ENCODE results near the gene CCM2.
"Not testable (repeated sequence)": the region's sequence is repeated elsewhere in the genome, so short reads cannot be mapped to it uniquely, and the experiment has no call there.

The CCM2 gene

DNA sequence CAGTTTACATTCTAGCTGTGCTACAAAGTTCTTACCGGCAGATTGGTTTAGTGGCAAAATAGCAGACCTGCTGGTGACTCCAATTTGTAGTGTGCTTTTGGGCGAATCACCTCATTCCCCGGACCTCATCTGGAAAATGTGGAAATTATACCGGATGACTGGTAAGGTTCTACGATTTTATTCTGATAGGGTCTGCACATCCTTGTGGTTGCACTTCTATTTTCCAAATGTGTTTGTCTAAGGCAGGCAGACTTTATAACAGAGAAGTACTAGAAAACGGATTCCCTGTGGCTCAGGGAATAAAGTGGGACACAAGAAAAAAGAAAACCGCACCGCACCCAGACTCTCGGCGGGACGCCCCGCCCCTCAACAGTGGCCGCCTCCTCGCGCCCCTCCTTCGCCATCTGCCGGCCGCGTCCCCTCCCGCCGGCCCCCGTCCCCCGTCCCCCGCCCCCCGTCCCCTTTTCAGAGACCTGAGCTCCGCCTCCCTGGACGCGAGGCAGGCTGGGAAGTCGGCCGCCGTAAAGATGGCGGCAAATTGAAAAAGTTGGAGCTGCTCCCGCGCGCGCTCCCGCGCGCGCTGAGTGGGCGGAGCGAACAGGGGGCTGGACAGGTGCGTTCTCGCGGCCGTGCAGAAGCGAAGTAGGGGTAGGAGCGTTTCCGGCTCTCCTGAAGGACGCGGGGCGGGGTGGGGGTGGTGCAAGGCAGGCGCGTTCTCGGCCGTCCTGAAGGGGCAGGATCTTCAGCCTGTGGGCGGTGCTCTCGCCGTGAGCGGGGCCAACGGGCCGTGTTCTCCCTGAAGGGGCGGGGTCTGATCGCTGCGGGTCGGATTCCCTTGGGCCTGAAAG, 532 bp upstream of the CCM2 start:
- peak; percentile 81 for DNase-seq (ENCODE audit: low read depth, low spot score)

- DNase-seq (ENCODE audit: low read depth, low spot score), result no peak
These were observed 1.2 kb downstream of the CCM2 start for GRCh38 chr7:45001138-45001694.

DNA sequence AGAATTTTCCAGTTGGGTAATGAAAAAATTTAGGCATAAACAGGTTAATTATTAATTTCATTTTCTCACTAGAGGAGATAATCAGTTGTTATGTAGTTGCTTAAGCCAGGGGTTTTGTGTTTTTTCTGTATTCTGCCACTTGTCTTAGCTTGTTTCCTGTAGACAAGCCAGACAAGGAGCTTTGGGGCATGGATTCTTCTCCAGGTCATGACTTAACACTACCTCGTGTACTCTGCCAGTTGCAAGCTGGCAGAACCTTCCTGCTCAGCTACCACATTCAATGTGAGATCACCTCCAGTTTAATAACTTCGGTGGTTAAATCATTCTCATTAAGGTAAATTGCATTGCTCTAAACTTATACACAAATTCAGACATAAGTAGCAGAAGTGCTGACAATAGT, 1.8 kb downstream of the CCM2 start:
- DNase-seq (ENCODE audit: low read depth, low spot score), result no peak

DNA sequence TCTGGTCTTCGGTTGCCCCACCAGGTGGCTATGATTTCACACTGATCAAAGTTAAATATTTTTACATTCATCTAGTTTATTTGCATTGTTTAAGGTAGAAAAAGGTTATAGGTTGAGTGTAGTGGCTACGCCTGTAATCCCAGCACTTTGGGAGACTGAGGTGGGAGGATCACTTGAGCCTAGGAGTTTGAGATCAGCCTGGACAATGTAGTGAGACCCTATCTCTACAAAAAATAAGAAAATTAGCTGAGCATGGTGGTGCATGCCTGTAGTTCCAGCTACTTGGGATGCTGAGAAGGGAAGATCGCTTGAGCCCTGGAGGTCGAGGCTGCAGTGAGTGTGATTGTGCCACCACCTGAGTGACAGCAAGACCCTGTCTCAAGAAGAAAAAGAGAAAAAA, 3.8 kb downstream of the CCM2 start:
- no peak for DNase-seq (ENCODE audit: low read depth, low spot score)

- DNase-seq (ENCODE audit: low read depth, low spot score), result no peak
These were observed 7.1 kb downstream of the CCM2 start for GRCh38 chr7:45007106-45007505.

DNA sequence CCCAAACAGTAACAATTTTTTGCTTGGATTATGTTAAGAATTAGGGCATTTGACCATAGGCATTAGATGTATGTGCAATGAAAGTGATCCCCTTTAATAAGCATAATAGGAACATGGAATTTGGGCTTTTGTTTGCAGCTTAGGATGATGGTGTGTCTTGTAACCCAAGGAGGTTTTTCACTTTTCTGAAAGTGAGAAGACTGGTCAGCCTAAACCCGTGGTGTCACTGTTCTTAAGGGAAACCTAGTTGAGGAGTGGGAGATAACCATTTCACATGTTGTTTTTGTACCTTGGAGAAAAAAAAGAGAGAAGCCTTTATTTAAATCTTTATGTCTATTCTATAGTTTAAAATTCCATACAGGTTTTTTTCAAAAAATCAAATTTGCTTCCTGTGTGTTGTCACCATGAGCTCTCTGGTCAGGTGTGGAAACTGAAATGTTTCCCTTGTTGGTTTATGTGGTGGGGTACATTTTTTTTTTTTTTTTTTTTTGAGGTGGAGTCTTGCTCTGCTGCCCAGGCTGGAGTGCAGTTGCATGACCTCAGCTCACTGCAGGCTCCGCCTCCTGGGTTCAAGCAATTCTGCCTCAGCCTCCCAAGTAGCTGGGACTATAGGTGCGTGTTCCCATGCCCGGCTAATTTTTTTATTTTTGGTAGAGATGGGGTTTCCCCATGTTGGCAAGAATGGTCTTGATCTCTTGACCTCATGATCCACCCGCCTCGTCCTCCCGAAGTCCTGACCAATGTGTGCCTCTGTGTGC, 7.7 kb downstream of the CCM2 start:
- no peak for DNase-seq (ENCODE audit: low read depth, low spot score)

DNA sequence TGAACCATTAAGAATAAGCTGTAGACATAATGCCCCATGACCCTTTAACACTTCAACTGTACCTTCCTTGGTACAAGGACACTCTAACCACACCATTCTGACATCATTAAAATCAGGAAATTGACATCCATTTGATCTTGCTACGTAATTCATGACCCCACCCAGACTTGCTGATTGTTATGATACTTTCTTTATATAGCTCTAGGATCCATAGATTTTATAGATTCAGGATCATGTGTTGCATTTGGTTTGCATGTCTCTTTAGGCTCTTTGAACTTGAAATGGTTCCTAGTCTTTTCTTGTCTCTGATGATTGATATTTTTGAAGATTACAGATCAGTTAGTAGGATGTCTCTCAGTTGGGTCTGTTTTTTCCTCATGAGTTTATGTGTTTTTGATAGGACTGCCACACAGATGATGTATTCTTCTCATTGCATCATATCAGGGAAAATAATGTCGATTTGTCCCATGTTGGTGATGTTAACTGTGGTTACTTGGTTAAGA, 13.5 kb downstream of the CCM2 start:
- no peak for DNase-seq (ENCODE audit: low read depth, low spot score)

DNA sequence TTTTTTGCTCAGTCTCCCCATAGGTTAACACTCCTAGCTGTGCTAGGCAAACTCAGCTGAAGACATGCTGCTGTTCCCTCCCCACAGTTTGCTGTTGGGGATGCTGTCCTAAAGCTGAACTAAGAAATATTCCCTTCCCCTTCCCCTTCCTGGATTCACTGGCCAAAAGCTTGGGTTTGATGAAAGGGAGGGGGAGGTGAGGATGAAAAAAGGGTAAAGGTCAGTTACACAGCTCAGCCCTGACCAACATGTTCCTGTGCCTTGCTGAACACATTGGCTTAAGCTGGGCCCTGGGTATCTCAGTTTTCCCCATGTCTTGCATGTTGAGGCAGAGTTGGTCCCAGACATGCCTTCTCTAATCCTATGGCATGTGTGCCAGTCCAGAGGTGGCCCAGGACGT, 15.3 kb downstream of the CCM2 start:
- no peak for DNase-seq (ENCODE audit: low read depth, low spot score)

GRCh38 chr7:45017253-45017652, 17.3 kb downstream of the CCM2 start:
- no peak for DNase-seq (ENCODE audit: low read depth, low spot score)

GRCh38 chr7:45020915-45021314, 20.9 kb downstream of the CCM2 start:
- no peak for DNase-seq (ENCODE audit: low read depth, low spot score)

GRCh38 chr7:45021604-45022296, 21.7 kb downstream of the CCM2 start:
- DNase-seq (ENCODE audit: low read depth, low spot score), result no peak

DNA sequence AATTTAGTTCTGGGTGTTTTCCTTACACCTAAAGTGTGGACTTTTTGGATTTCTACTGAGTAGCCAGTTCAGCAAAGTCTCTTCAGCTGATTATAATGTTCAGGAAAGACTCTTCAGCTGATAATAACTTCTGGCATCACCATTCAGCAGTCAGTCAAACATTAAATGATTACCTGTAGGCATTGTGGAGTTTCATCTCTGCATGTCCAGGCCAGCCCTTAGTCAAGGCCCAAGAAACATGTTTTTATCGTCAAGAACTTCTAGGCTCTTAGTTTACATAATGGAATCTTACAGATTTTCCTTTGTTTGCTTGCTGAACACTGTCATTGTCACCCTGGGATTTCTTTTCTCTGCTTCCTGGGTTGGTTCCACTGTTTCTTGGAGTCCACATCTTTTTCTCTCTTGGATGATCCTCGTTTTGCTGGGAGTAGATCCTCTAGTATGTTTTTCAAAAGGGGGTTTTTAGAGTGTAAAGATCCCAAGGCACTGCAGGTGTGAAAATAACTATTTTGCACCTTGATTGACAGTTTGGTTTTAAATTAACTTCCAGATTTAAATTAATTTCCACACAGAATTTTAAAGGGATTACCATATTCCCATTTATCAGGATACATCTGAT, 24.2 kb downstream of the CCM2 start:
- DNase-seq (ENCODE audit: low read depth, low spot score), result no peak

DNA sequence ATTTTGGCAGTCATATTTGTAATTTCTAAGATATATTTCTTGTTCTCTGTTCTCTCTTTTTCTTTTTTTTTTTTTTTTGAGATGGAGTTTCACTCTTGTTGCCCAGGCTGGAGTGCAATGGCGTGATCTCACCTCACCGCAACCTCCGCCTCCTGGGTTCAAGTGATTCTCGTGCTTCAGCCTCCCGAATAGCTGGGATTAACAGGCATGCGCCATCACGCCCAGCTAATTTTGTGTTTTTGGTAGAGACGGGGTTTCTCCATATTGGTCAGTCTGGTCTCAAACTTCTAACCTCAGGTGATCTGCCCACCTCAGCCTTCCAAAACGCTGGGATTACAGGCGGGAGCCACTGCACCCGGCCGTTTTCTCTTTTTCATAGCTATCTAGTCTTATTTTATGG, 25.5 kb downstream of the CCM2 start:
- not testable (repeated sequence) for DNase-seq (ENCODE audit: low read depth, low spot score)

GRCh38 chr7:45026013-45026412, 26.0 kb downstream of the CCM2 start:
- no peak for DNase-seq (ENCODE audit: low read depth, low spot score)

DNA sequence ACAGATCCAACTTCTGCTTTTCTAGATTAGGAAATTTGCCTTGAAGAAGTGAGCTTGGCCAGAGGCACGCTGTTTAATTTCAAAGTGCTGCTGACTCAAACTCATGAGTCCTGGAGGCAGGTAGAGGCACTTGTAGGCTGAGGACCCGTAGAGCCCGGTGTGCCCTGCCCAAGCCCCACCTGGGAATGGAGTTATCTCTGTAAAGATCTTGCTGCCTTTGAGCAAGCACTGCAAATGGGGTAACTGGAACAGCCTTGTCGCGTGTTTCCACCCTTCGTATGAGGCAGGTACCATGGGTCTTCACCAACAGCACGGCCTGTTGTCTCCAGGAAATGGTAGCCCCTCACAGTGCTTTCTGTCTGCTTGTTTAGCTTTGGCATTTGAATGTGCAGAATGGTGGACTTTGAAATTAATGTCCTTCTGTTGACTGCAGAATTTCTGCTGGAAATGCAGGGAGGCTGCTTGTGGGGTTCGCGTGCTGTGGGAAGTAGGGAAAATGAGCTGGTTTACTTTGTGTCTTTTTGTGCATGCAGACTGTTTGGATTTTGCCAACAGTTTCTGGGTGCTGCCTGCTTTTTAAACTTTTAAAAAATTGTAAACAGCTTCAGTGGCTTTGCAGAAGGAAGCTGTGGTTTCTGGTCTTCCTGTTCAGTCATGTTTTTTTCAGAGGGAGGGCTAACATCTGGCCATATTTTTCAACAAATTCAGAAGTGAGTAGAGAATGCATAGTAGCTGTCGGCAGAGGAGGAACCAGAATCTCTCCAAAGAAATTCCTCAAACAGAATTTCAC, 27.2 kb downstream of the CCM2 start:
- no peak for DNase-seq (ENCODE audit: low read depth, low spot score)

DNA sequence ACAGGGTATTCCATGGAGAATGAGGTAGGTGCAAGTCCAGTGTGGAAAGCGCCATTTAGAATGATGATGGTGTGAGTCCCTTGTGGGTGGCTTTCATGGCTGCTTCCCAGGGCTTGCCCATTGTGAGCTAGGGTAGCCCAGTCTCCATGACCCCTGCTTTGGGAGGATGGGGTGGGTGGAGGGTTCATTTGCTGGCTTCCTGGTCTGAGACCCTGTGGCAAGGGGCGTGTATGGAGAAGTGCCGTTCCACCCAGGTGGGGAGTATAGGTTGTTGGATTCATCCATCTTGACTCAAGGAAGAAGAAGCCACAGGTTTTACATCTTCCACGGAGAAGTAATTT, 27.7 kb downstream of the CCM2 start:
- DNase-seq (ENCODE audit: low read depth, low spot score), result no peak

- no peak for DNase-seq (ENCODE audit: low read depth, low spot score)
These were observed 28.3 kb downstream of the CCM2 start for GRCh38 chr7:45028138-45028919.

DNA sequence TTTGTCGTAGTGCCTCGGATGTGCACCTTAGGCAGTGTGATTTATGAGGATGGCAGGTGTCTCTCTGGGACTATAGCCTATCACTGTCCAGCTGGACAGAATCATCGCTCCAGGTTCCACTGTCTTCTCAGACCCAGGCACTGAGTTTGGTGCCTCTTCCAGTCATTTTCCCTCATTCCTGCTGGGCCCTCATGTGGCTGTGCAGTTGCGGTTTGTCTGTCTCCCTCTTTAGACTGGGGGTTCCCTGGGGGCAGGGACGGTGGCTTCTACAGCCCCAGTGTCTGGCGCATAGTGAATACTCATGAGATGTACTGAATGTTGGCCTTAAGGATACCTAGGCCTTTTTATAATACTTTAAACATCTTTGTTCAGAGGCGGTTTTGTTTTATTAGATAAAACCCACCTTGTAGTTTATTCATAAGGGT, 28.9 kb downstream of the CCM2 start:
- DNase-seq (ENCODE audit: low read depth, low spot score), result no peak

DNA sequence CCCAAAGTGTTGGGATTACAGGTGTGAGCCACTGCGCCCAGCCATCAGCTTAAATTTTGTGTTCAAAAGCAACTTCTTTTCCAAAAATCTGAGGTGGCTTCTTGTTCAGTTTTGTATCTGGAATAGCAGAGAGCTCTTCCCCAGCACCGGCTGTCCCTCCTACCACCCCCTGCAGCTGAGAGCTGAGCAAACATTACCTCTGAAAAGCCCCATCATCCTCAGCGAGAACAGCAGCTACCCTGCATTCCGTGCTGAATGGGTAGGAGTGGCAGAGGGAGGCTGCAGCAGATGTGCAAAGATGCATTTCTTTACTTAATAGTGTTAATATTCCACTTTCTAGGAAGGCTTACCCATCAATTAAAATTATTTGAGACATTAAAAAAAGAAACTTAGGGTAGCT, 31.8 kb downstream of the CCM2 start:
- DNase-seq (ENCODE audit: low read depth, low spot score), result no peak

GRCh38 chr7:45032421-45032820, 32.4 kb downstream of the CCM2 start:
- no peak for DNase-seq (ENCODE audit: low read depth, low spot score)
